HG02970 (cell line): Measurements from ENCODE around the gene SH3PXD2A.
"Not testable (repeated sequence)": the region's sequence is repeated elsewhere in the genome, so short reads cannot be mapped to it uniquely, and the experiment has no call there.

Source experiments
- ATAC-seq: cut with Tn5 transposase; IDR thresholded peaks from one replicate; pipeline ENCODE4 v1.9.1; 2021; ENCODE audit warnings: mild to moderate bottlenecking, moderate library complexity, moderate number of reproducible peaks; ENCODE audit not compliant: unreplicated experiment, low FRiP score

The SH3PXD2A gene

GRCh38 chr10:103732339-103733044 is 122.9 kb downstream of the SH3PXD2A start:
- ATAC-seq = no peak

GRCh38 chr10:103731609-103732270 is 123.6 kb downstream of the SH3PXD2A start:
- ATAC-seq = no peak

- ATAC-seq = not testable (repeated sequence)
Observed at GRCh38 chr10:103731026-103731425, 124.3 kb downstream of the SH3PXD2A start.

GRCh38 chr10:103729851-103730250 is 125.5 kb downstream of the SH3PXD2A start:
- ATAC-seq = no peak

- ATAC-seq = no peak
Observed at GRCh38 chr10:103727991-103728689, 127.2 kb downstream of the SH3PXD2A start.

- no peak for ATAC-seq
Observed at GRCh38 chr10:103727546-103727963, 127.8 kb downstream of the SH3PXD2A start.

GRCh38 chr10:103726637-103727036 is 128.7 kb downstream of the SH3PXD2A start:
- no peak for ATAC-seq

GRCh38 chr10:103725242-103725641 is 130.1 kb downstream of the SH3PXD2A start:
- no peak for ATAC-seq

- ATAC-seq = no peak
Observed at GRCh38 chr10:103724771-103725170, 130.6 kb downstream of the SH3PXD2A start.

GRCh38 chr10:103724074-103724473 is 131.3 kb downstream of the SH3PXD2A start:
- no peak for ATAC-seq

GRCh38 chr10:103723557-103723956 is 131.8 kb downstream of the SH3PXD2A start:
- ATAC-seq = no peak

- no peak for ATAC-seq
Observed at GRCh38 chr10:103722632-103723031, 132.7 kb downstream of the SH3PXD2A start.

- no peak for ATAC-seq
Observed at GRCh38 chr10:103720964-103721335, 134.4 kb downstream of the SH3PXD2A start.

GRCh38 chr10:103720328-103720963 is 134.9 kb downstream of the SH3PXD2A start:
- ATAC-seq = no peak

GRCh38 chr10:103719036-103719435 is 136.3 kb downstream of the SH3PXD2A start:
- ATAC-seq = no peak

GRCh38 chr10:103718247-103718620 is 137.1 kb downstream of the SH3PXD2A start:
- ATAC-seq = no peak

GRCh38 chr10:103717341-103718246 is 137.8 kb downstream of the SH3PXD2A start:
- no peak for ATAC-seq

- ATAC-seq = no peak
Observed at GRCh38 chr10:103716206-103717160, 138.9 kb downstream of the SH3PXD2A start.

- ATAC-seq = no peak
Observed at GRCh38 chr10:103715430-103715829, 139.9 kb downstream of the SH3PXD2A start.
